Pulmonary artery endothelial cell (primary cell): ENCODE results near the gene RPP14. TPM values are rescaled to one million over a fixed set of nuclear protein-coding genes. Genes with fewer than 3 reads are reported as not detected.

ENCODE experiments used
- DNase-seq: peaks from one replicate; pipeline ENCODE4 v3.0.0-alpha.2; 2011; ENCODE audit warnings: low read depth, low spot score
- total RNA-seq: library from RNA; depleted of rRNA; stranded (reverse); fragments of >200 nt; gene quantifications from 2 replicates; pipeline ENCODE4 v1.2.3, GENCODE V29; 2014

The RPP14 gene
- total RNA-seq, 1 donor from 2014 or later = 17.4 TPM

GRCh38 chr3:58355179-58355578, 49.1 kb downstream of the RPP14 start:
- DNase-seq = no peak

- DNase-seq = no peak
Observed at GRCh38 chr3:58356054-58356453, 50.0 kb downstream of the RPP14 start.

DNA sequence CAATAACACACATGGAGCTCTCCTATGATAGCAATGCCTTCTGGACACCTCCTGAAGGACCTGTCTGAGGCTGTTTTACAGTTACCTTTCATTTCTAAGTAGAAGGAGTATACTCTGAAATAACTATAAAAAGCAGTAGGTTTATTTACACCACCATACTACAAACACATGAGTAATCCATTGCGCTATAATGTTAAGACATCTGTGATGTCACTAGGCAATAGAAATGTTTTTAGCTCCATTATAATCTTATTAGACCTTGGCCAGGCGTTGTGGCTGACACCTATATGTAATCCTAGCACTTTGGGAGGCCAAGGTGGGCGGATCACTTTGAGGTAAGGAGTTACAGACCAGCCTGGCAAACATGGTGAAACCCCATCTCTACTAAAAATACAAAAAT, 51.4 kb downstream of the RPP14 start:
- no peak for DNase-seq

GRCh38 chr3:58358092-58358491, 52.0 kb downstream of the RPP14 start:
- DNase-seq = no peak

GRCh38 chr3:58358808-58359207, 52.8 kb downstream of the RPP14 start:
- no peak for DNase-seq

DNA sequence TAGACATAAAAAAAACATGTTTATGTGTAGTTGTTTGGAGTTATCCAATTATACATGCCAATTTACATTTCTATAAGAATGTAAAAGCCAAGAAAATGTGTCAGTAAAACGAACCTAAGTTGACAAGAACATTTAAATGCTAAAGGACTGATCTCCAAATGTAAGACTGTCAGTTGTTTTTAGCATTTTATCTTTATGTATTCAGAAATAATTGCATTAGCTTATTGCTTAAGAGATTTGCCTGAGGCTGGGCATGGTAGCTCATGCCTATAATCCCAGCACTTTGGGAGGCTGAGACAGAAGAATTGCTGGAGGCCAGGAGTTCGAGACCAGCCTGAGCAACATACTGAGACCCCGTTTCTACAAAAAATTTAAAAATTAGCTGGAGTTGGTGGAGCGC, 53.6 kb downstream of the RPP14 start:
- no peak for DNase-seq

- DNase-seq = no peak
Observed at GRCh38 chr3:58361866-58362265, 55.8 kb downstream of the RPP14 start.

GRCh38 chr3:58366699-58367098, 60.7 kb downstream of the RPP14 start:
- no peak for DNase-seq

- DNase-seq = no peak
Observed at GRCh38 chr3:58369038-58369437, 63.0 kb downstream of the RPP14 start.

Other genes with a start within 250 kb of the RPP14 start
- gene DNASE1L3, start 95.3 kb upstream of the RPP14 start, total RNA-seq = 0.07 and 0.20 TPM in 2 replicates
- gene ABHD6, start 68.5 kb upstream of the RPP14 start, total RNA-seq = 5.9 and 9.0 TPM in 2 replicates
- 5.4 and 8.7 TPM in 2 replicates for gene HTD2, start 275 bp downstream of the RPP14 start, total RNA-seq
- 13.6 and 27.3 TPM in 2 replicates for gene PXK, start 26.6 kb downstream of the RPP14 start, total RNA-seq
- 59.7 and 95.6 TPM in 2 replicates for gene PDHB, start 127.6 kb downstream of the RPP14 start, total RNA-seq
- 5.7 and 8.4 TPM in 2 replicates for gene KCTD6, start 185.9 kb downstream of the RPP14 start, total RNA-seq
- gene ACOX2, start 230.9 kb downstream of the RPP14 start, total RNA-seq = 1.3 and 1.8 TPM in 2 replicates